ENCODE results near the gene SLC6A6. TPM values are rescaled to one million over a fixed set of nuclear protein-coding genes. Genes with fewer than 3 reads are reported as not detected.

The SLC6A6 gene
- total RNA-seq, 6 experiments from 2014 or later: 1.5 to 8.2 (median 4.1) TPM

GRCh38 chr3:14363991-14364390, 38.4 kb upstream of the SLC6A6 start:
- H3K4me3 ChIP-seq: no peak overlapping the region
- intact Hi-C loops (cut with DNase I): no loop called here
- H3K4me1 ChIP-seq: no peaks in the 10 kb centered on the region
- H3K36me3 ChIP-seq: no peaks in the 10 kb centered on the region
- H3K27ac ChIP-seq: no peak overlapping the region
- H3K9me3 ChIP-seq: no peaks in the 10 kb centered on the region
- 42% methylated on average over 5 of the region's 5 CpGs for WGBS (ENCODE audit: insufficient coverage, low coverage, low lambda C conversion rate, missing lambda C conversion rate)
- peaks cover 0 to 4% of the 10 kb centered on the region in 2 donors for H3K27me3 ChIP-seq
- ATAC-seq: peak in 1 of 4 donors; percentile 33
- TF ChIP-seq CTCF (IDR thresholded peaks at IDR 0.05) (no peak), POLR2A (IDR thresholded peaks at IDR 0.05) (no peak)
- no peak for DNase-seq

GRCh38 chr3:14364580-14365292, 37.7 kb upstream of the SLC6A6 start:
- H3K27ac ChIP-seq: no peak overlapping the region
- no peaks in the 10 kb centered on the region for H3K36me3 ChIP-seq
- H3K4me1 ChIP-seq: no peaks in the 10 kb centered on the region
- no peak overlapping the region for H3K4me3 ChIP-seq
- H3K9me3 ChIP-seq: no peaks in the 10 kb centered on the region
- DNase-seq (no peak), ATAC-seq (peak in 3 of 4 donors; percentile 50 to 71 (median 53))
- 59% methylated on average over 7 of the region's 8 CpGs for WGBS (ENCODE audit: insufficient coverage, low coverage, low lambda C conversion rate, missing lambda C conversion rate)
- H3K27me3 ChIP-seq: peaks cover 0 to 4% of the 10 kb centered on the region in 2 donors
- no peak for TF ChIP-seq POLR2A (IDR thresholded peaks at IDR 0.05)
- TF ChIP-seq CTCF (IDR thresholded peaks at IDR 0.05): no peak
- intact Hi-C loops (cut with DNase I): no loop called here

- intact Hi-C loops (cut with DNase I): no loop called here
- no peaks in the 10 kb centered on the region for H3K4me1 ChIP-seq
- no peak for TF ChIP-seq POLR2A (IDR thresholded peaks at IDR 0.05)
- TF ChIP-seq CTCF (IDR thresholded peaks at IDR 0.05): no peak
- WGBS (ENCODE audit: insufficient coverage, low coverage, low lambda C conversion rate, missing lambda C conversion rate): 62% methylated on average over 6 of the region's 8 CpGs
- DNase-seq (no peak), ATAC-seq (no peak)
- H3K36me3 ChIP-seq: no peaks in the 10 kb centered on the region
- no peaks in the 10 kb centered on the region for H3K9me3 ChIP-seq
- H3K4me3 ChIP-seq: no peak overlapping the region
- no peak overlapping the region for H3K27ac ChIP-seq
- H3K27me3 ChIP-seq: peaks cover 0 to 4% of the 10 kb centered on the region in 2 donors
Measured at GRCh38 chr3:14366248-14366647, 36.2 kb upstream of the SLC6A6 start.

- WGBS (ENCODE audit: insufficient coverage, low coverage, low lambda C conversion rate, missing lambda C conversion rate): 57% methylated on average over 14 of the region's 22 CpGs
- ATAC-seq: no peak
Measured at GRCh38 chr3:14366915-14367823, 35.2 kb upstream of the SLC6A6 start.

More at GRCh38 chr3:14366915-14367823, 35.2 kb upstream of the SLC6A6 start:
- Histone ChIP-seq H3K9me3 (no peaks in the 10 kb centered on the region), H3K27ac (no peak overlapping the region), H3K4me1 (no peaks in the 10 kb centered on the region), H3K36me3 (no peaks in the 10 kb centered on the region), H3K27me3 (peaks cover 0 to 4% of the 10 kb centered on the region in 2 donors), H3K4me3 (no peak overlapping the region)
- no peak for DNase-seq
- intact Hi-C loops (cut with DNase I): no loop called here
- TF ChIP-seq POLR2A (IDR thresholded peaks at IDR 0.05) (no peak), CTCF (IDR thresholded peaks at IDR 0.05) (no peak)
